Natural killer cell (primary cell): ENCODE data around the gene EGR1. TPM values are rescaled to one million over a fixed set of nuclear protein-coding genes. Genes with fewer than 3 reads are reported as not detected.
A peak's percentile ranks its signal among the peaks of the same experiment; 100 is the strongest.

Experiments used
- ATAC-seq, 3 donors: fragments of 150-1000 bp in 2 of 3; fragments of 200-7000 bp in 1 of 3; cut with Tn5 transposase; 1 replicate in 1 of 3; 2 replicates in 2 of 3; pipeline ENCODE4 v1.10.0; 2021; ENCODE audit warnings: mild to moderate bottlenecking in 2 of 3, moderate library complexity in 2 of 3
- DNase-seq, 2 donors: peaks; one replicate each; pipeline versions ENCODE4 v3.0.0 to v3.0.0-alpha.2; 2013 to 2021; ENCODE audit warnings: mixed read lengths in 1 of 2
- H3K27ac ChIP-seq: one replicate; pipeline ENCODE4 v1.5.1; 2013; ENCODE audit warnings: mild to moderate bottlenecking, low read length
- H3K27me3 ChIP-seq: one replicate; pipeline ENCODE4 v1.6.1; 2013; ENCODE audit warnings: low read length; ENCODE audit not compliant: control insufficient read depth, insufficient read depth
- H3K36me3 ChIP-seq: one replicate; pipeline ENCODE4 v1.6.1; 2013; ENCODE audit warnings: low read length; ENCODE audit not compliant: control insufficient read depth, insufficient read depth
- H3K4me1 ChIP-seq: one replicate; pipeline ENCODE4 v1.6.1; 2013; ENCODE audit warnings: low read length; ENCODE audit not compliant: control insufficient read depth, insufficient read depth
- H3K4me3 ChIP-seq: one replicate; pipeline ENCODE4 v1.5.1; 2013; ENCODE audit warnings: low read length
- H3K9me3 ChIP-seq: one replicate; pipeline ENCODE4 v1.6.1; 2013; ENCODE audit warnings: low read length; ENCODE audit not compliant: control insufficient read depth, insufficient read depth
- H3K27ac Mint-ChIP-seq, 2 donors: one replicate each; pipeline ENCODE4 v1.8.0; 2022; ENCODE audit warnings: mild to moderate bottlenecking in 2 of 2, mixed read lengths in 2 of 2, moderate library complexity in 1 of 2
- H3K27me3 Mint-ChIP-seq, 2 donors: one replicate each; pipeline ENCODE4 v1.8.0; 2022; ENCODE audit warnings: low read depth in 2 of 2, mixed read lengths in 2 of 2
- H3K36me3 Mint-ChIP-seq: one replicate; pipeline ENCODE4 v1.8.0; 2022; ENCODE audit warnings: mixed read lengths
- H3K4me1 Mint-ChIP-seq, 2 donors: one replicate each; pipeline ENCODE4 v1.8.0; 2022; ENCODE audit warnings: mixed read lengths in 2 of 2
- H3K4me3 Mint-ChIP-seq: one replicate; pipeline ENCODE4 v1.8.0; 2022; ENCODE audit warnings: mild to moderate bottlenecking, moderate library complexity, mixed read lengths
- H3K9me3 Mint-ChIP-seq, 2 donors: one replicate each; pipeline ENCODE4 v1.8.0; 2022; ENCODE audit warnings: mixed read lengths in 2 of 2
- WGBS: methylation state at CpG from one replicate; pipeline ENCODE4 v1.1.7; 2013; ENCODE audit warnings: missing lambda C conversion rate; ENCODE audit not compliant: insufficient coverage; 5-methylcytosine and 5-hydroxymethylcytosine counted together
- intact Hi-C: fragments of 100-400 bp; cut with micrococcal nuclease; formaldehyde crosslinking; loops from one replicate; pipeline ENCODE4 v1.14.2; 2022
- total RNA-seq, 4 donors: library from RNA; stranded (reverse); fragments of 120-200 nt in 1 of 4; gene quantifications; one replicate each; pipeline versions ENCODE4 v1.2.3 to v1.2.4, GENCODE V29; 2013 to 2022
- TF ChIP-seq, protein P1 (sequence below): fragments of 200-600 bp; IDR thresholded peaks from one replicate; pipeline ENCODE4 v1.8.0; 2022; ENCODE audit warnings: antibody characterized with exemption

The EGR1 gene
- total RNA-seq, 3 donors from 2014 or later (not counting 1 experiment from before 2014, with no cell fraction given), result 52.1 to 137 (median 84.8) TPM

DNA sequence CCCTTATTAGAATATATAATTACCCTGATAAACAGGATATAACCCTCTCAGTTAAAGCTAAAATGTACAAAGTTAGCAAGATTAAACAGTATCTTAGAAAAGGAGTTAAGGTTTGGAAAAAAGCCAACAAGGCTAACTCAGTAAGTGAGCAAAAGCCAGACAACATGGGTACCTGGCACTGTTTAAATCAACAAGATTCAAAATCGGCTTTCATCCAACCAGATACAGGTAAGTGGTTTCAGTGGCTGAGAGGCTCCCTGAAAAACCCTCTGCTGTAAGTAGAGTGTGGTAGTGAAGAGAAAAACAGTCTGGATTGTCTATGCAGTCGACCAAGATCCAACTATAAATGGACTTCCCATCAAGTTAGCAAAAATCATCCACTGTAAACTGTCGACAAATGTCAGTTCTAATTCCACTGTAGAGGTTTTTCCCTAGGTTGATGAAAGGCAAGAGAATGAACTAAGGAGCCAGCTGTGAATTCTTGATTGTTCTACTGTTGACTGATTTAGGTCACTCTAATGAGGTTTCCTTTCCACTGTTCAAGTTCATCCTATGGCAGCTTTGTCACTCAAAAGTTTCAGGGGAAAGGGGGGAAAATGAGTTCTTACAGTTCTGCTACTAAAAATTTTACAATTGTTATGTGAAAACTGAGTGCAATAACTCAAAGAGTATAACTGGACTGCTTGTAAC lies 50.4 kb downstream of the EGR1 start:
- TF ChIP-seq, protein P1, sequence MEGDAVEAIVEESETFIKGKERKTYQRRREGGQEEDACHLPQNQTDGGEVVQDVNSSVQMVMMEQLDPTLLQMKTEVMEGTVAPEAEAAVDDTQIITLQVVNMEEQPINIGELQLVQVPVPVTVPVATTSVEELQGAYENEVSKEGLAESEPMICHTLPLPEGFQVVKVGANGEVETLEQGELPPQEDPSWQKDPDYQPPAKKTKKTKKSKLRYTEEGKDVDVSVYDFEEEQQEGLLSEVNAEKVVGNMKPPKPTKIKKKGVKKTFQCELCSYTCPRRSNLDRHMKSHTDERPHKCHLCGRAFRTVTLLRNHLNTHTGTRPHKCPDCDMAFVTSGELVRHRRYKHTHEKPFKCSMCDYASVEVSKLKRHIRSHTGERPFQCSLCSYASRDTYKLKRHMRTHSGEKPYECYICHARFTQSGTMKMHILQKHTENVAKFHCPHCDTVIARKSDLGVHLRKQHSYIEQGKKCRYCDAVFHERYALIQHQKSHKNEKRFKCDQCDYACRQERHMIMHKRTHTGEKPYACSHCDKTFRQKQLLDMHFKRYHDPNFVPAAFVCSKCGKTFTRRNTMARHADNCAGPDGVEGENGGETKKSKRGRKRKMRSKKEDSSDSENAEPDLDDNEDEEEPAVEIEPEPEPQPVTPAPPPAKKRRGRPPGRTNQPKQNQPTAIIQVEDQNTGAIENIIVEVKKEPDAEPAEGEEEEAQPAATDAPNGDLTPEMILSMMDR, result no peak
- H3K9me3 Mint-ChIP-seq, result no peaks in the 10 kb centered on the region
- H3K4me3 Mint-ChIP-seq, result no peak overlapping the region
- peaks cover under 1% of the 10 kb centered on the region for H3K36me3 Mint-ChIP-seq
- Histone ChIP-seq H3K9me3 (no peaks in the 10 kb centered on the region), H3K4me3 (no peak overlapping the region), H3K4me1 (no peaks in the 10 kb centered on the region), H3K36me3 (peaks cover 71% of the 10 kb centered on the region), H3K27ac (no peak overlapping the region), H3K27me3 (no peaks in the 10 kb centered on the region)
- H3K27ac Mint-ChIP-seq, result no peak overlapping the region
- DNase-seq (no peak), ATAC-seq (no peak)
- intact Hi-C loops, result no loop called here
- no peaks in the 10 kb centered on the region for H3K27me3 Mint-ChIP-seq
- WGBS, result 100% methylated on average over 2 of the region's 3 CpGs
- peaks cover 14 to 16% of the 10 kb centered on the region in 2 donors for H3K4me1 Mint-ChIP-seq

DNA sequence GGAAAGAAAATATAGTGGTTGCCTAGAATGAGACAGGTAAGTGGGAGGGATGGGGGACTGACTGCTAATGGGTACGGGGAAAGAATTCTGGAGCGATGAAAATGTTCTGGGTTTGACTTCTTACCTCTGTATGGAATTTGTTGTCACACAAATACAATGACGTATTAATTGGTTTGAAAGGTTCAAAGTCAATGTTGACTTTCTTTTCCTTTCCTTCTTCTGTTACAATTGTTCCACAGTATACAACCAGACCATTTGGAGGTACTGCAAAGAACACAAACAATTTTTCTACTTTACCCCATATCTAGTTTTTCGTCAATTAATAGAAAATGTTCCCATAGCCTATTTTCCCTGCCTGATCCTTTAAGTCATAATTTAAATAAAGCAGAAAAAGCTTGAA lies 52.2 kb downstream of the EGR1 start:
- Histone ChIP-seq H3K4me1 (no peaks in the 10 kb centered on the region), H3K27ac (no peak overlapping the region), H3K27me3 (no peaks in the 10 kb centered on the region), H3K4me3 (no peak overlapping the region), H3K9me3 (no peaks in the 10 kb centered on the region), H3K36me3 (peaks cover 56% of the 10 kb centered on the region)
- no peaks in the 10 kb centered on the region for H3K36me3 Mint-ChIP-seq
- no peak for ATAC-seq
- H3K4me1 Mint-ChIP-seq, result peaks cover 18 to 20% of the 10 kb centered on the region in 2 donors
- no peaks in the 10 kb centered on the region for H3K9me3 Mint-ChIP-seq
- intact Hi-C loops, result no loop called here
- H3K27ac Mint-ChIP-seq, result peak overlapping the region in 1 of 2 donors; percentile 8
- TF ChIP-seq, protein P1, result no peak
- H3K27me3 Mint-ChIP-seq, result no peaks in the 10 kb centered on the region
- no peak for DNase-seq
- WGBS, result 97% methylated on average over 4 of the region's 4 CpGs
- H3K4me3 Mint-ChIP-seq, result no peak overlapping the region

Other genes with a start within 250 kb of the EGR1 start
- not detected for gene GFRA3, start 190.9 kb upstream of the EGR1 start, total RNA-seq
- gene CDC25C, start 133.7 kb upstream of the EGR1 start, total RNA-seq, result under 1 TPM in 2 of 3 donors, not detected in 1; 0.47 to 0.48 TPM
- 100 to 1,000 TPM in 1 of 3 donors, 10 to 100 TPM in 2; 65.1 to 140 (median 73.6) TPM for gene FAM53C, start 127.2 kb upstream of the EGR1 start, total RNA-seq
- gene KDM3B, start 112.8 kb upstream of the EGR1 start, total RNA-seq, result 10 to 100 TPM; 82.3 to 87.1 (median 82.3) TPM
- gene REEP2, start 26.4 kb upstream of the EGR1 start, total RNA-seq, result under 1 TPM; 0.28 to 0.79 (median 0.66) TPM
- gene ETF1, start 77.8 kb downstream of the EGR1 start, total RNA-seq, result 100 to 1,000 TPM; 135 to 189 (median 136) TPM
- 100 to 1,000 TPM; 272 to 308 (median 308) TPM for gene HSPA9, start 109.9 kb downstream of the EGR1 start, total RNA-seq